HepG2 (cell line): ENCODE data around the gene MTOR. TPM values are rescaled to one million over a fixed set of nuclear protein-coding genes. Genes with fewer than 3 reads are reported as not detected.
A peak's percentile ranks its signal among the peaks of the same experiment; 100 is the strongest.

Source experiments
- CREM ChIP-seq, 2 experiments: sonication (generic) in 1 of 2; formaldehyde crosslinking in 1 of 2; IDR thresholded peaks; 2 replicates each; pipeline versions ENCODE4 v1.4.0 to v1.6.1; 2016 to 2020; ENCODE audit warnings: antibody characterized with exemption in 1 of 2, mild to moderate bottlenecking in 1 of 2, missing genetic modification reagents in 1 of 2
- FOXJ3 ChIP-seq: sonication (generic); formaldehyde crosslinking; IDR thresholded peaks from 2 replicates; pipeline ENCODE4 v1.4.0; 2020; ENCODE audit warnings: missing genetic modification reagents, mild to moderate bottlenecking, borderline replicate concordance
- HNRNPL ChIP-seq: fragments of 200-400 bp; formaldehyde crosslinking; IDR thresholded peaks from 2 replicates; pipeline ENCODE4 v1.6.1; 2017; ENCODE audit warnings: mild to moderate bottlenecking, low read depth, low read length
- KLF12 ChIP-seq: sonication (generic); formaldehyde crosslinking; IDR thresholded peaks from 2 replicates; pipeline ENCODE4 v1.4.0; 2020; ENCODE audit warnings: missing genetic modification reagents, borderline replicate concordance
- KLF6 ChIP-seq: IDR thresholded peaks from 2 replicates; pipeline ENCODE4 v1.8.0; 2016; ENCODE audit warnings: missing biosample characterization, missing genetic modification reagents
- MEIS1 ChIP-seq: sonication (generic); formaldehyde crosslinking; IDR thresholded peaks from 2 replicates; pipeline ENCODE4 v1.9.0; 2021; ENCODE audit warnings: mild to moderate bottlenecking, missing genetic modification reagents, moderate library complexity, borderline replicate concordance
- SIN3A ChIP-seq: IDR thresholded peaks from 2 replicates; pipeline ENCODE4 v1.6.1; 2011; ENCODE audit warnings: low read depth, mild to moderate bottlenecking, control low read depth, low read length, borderline replicate concordance
- ZIK1 ChIP-seq: sonication (generic); formaldehyde crosslinking; IDR thresholded peaks from 2 replicates; pipeline ENCODE4 v1.5.0; 2020; ENCODE audit warnings: mild to moderate bottlenecking, low read depth, missing genetic modification reagents, borderline replicate concordance
- ZNF567 ChIP-seq: sonication (generic); formaldehyde crosslinking; IDR thresholded peaks from 2 replicates; pipeline ENCODE4 v1.8.1; 2023; ENCODE audit warnings: mild to moderate bottlenecking, missing genetic modification reagents, borderline replicate concordance
- polyA plus RNA-seq, 8 experiments: library from polyadenylated mRNA; depleted of rRNA in 3 of 8; stranded (reverse) in 7 of 8; unstranded in 1 of 8; fragments of >200 nt; fragmentation: Illumina TruSeq in 4 of 8; extraction: Trizol in 4 of 8; gene quantifications; 2 replicates each; pipeline versions ENCODE4 v1.2.1 to v1.2.3, GENCODE V29; 2011 to 2016; ENCODE audit warnings: low read depth in 4 of 8, missing spikeins in 1 of 8, mixed read lengths in 1 of 8; ENCODE audit not compliant: insufficient read depth in 1 of 8
- total RNA-seq, 5 experiments: library from RNA; depleted of rRNA; stranded (reverse); fragments of >200 nt; fragmentation: Illumina TruSeq; extraction: Trizol; gene quantifications; 2 replicates each; pipeline ENCODE4 v1.2.3, GENCODE V29; 2016; ENCODE audit warnings: low read depth in 1 of 5
- TF ChIP-seq, protein P1 (sequence below): sonication (generic); formaldehyde crosslinking; IDR thresholded peaks from 2 replicates; pipeline ENCODE4 v1.4.0; 2020; ENCODE audit warnings: low read depth, missing genetic modification reagents
- TF ChIP-seq, protein P2 (sequence below): sonication (generic); formaldehyde crosslinking; IDR thresholded peaks from 2 replicates; pipeline ENCODE4 v1.4.0; 2020; ENCODE audit warnings: missing genetic modification reagents
- TF ChIP-seq, protein P3 (sequence below): sonication (generic); formaldehyde crosslinking; IDR thresholded peaks from 2 replicates; pipeline ENCODE4 v1.8.0; 2022; ENCODE audit warnings: low read depth, missing genetic modification reagents
- TF ChIP-seq, protein P4 (sequence below): sonication (generic); formaldehyde crosslinking; IDR thresholded peaks from 2 replicates; pipeline ENCODE4 v1.4.0; 2020; ENCODE audit warnings: mild to moderate bottlenecking, low read depth, missing genetic modification reagents
- TF ChIP-seq, protein P5 (sequence below): sonication (generic); formaldehyde crosslinking; IDR thresholded peaks from 2 replicates; pipeline ENCODE4 v1.4.0; 2020; ENCODE audit warnings: missing genetic modification reagents, mild to moderate bottlenecking, borderline replicate concordance

The MTOR gene
- total and polyA plus RNA-seq, 2 of the 13 experiments (the other 11 are each of a cell fraction or from before 2014, with no cell fraction given) = 24.6 to 34.6 TPM

DNA sequence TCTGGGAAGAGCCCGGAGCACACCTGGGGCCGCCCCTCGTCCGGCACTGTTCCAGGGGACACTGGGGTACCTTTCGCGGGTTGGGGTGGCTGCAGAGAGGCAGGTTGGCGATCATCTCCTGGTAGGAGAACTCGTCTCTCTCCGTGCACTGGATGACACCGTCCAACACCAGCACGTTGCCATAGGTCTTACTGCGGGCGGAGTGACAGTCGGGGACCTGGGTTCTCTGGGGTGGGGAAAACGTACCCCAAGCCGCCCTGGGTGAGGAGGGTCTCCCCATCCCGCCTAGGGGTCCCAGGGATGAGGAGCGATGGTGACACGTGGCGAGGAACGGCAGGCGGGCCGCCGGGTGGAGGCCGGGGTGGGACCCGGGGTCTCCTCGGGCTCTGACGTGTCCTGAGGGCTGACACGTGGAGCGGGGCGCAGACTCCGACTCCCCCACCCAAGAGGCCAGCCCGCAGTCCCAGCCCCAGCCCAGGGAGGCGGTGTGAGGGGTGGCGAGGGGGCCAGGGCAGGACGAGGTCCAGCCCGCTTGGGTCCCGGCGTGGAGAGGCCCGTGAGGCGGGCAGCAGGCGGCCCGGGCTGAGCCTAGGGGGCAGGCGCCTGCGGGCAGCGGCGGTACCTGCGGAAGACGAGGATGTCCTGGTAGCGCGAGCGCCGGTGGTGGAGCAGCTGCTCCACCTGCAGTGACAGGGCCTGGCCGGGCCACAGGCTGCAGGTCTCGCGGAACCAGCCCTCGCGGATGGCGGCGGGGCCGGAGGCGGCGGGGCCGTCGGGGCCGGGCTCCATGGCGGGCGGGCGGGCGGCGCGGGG is 203.0 kb downstream of the MTOR start (continued):
- TF ChIP-seq, protein P1, sequence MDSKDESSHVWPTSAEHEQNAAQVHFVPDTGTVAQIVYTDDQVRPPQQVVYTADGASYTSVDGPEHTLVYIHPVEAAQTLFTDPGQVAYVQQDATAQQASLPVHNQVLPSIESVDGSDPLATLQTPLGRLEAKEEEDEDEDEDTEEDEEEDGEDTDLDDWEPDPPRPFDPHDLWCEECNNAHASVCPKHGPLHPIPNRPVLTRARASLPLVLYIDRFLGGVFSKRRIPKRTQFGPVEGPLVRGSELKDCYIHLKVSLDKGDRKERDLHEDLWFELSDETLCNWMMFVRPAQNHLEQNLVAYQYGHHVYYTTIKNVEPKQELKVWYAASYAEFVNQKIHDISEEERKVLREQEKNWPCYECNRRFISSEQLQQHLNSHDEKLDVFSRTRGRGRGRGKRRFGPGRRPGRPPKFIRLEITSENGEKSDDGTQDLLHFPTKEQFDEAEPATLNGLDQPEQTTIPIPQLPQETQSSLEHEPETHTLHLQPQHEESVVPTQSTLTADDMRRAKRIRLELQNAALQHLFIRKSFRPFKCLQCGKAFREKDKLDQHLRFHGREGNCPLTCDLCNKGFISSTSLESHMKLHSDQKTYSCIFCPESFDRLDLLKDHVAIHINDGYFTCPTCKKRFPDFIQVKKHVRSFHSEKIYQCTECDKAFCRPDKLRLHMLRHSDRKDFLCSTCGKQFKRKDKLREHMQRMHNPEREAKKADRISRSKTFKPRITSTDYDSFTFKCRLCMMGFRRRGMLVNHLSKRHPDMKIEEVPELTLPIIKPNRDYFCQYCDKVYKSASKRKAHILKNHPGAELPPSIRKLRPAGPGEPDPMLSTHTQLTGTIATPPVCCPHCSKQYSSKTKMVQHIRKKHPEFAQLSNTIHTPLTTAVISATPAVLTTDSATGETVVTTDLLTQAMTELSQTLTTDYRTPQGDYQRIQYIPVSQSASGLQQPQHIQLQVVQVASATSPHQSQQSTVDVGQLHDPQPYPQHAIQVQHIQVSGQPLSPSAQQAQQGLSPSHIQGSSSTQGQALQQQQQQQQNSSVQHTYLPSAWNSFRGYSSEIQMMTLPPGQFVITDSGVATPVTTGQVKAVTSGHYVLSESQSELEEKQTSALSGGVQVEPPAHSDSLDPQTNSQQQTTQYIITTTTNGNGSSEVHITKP (CRISPR knock-in tag) = no peak
- TF ChIP-seq HNRNPL = no peak
- TF ChIP-seq, protein P2, sequence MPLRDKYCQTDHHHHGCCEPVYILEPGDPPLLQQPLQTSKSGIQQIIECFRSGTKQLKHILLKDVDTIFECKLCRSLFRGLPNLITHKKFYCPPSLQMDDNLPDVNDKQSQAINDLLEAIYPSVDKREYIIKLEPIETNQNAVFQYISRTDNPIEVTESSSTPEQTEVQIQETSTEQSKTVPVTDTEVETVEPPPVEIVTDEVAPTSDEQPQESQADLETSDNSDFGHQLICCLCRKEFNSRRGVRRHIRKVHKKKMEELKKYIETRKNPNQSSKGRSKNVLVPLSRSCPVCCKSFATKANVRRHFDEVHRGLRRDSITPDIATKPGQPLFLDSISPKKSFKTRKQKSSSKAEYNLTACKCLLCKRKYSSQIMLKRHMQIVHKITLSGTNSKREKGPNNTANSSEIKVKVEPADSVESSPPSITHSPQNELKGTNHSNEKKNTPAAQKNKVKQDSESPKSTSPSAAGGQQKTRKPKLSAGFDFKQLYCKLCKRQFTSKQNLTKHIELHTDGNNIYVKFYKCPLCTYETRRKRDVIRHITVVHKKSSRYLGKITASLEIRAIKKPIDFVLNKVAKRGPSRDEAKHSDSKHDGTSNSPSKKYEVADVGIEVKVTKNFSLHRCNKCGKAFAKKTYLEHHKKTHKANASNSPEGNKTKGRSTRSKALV = no peak
- TF ChIP-seq, protein P3, sequence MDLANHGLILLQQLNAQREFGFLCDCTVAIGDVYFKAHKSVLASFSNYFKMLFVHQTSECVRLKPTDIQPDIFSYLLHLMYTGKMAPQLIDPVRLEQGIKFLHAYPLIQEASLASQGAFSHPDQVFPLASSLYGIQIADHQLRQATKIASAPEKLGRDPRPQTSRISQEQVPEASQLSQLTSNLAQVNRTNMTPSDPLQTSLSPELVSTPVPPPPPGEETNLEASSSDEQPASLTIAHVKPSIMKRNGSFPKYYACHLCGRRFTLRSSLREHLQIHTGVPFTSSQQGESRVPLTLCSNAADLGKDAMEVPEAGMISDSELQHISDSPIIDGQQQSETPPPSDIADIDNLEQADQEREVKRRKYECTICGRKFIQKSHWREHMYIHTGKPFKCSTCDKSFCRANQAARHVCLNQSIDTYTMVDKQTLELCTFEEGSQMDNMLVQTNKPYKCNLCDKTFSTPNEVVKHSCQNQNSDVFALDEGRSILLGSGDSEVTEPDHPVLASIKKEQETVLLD (CRISPR knock-in tag) = no peak
- TF ChIP-seq, protein P4, sequence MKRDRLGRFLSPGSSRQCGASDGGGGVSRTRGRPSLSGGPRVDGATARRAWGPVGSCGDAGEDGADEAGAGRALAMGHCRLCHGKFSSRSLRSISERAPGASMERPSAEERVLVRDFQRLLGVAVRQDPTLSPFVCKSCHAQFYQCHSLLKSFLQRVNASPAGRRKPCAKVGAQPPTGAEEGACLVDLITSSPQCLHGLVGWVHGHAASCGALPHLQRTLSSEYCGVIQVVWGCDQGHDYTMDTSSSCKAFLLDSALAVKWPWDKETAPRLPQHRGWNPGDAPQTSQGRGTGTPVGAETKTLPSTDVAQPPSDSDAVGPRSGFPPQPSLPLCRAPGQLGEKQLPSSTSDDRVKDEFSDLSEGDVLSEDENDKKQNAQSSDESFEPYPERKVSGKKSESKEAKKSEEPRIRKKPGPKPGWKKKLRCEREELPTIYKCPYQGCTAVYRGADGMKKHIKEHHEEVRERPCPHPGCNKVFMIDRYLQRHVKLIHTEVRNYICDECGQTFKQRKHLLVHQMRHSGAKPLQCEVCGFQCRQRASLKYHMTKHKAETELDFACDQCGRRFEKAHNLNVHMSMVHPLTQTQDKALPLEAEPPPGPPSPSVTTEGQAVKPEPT (CRISPR knock-in tag) = no peak
- peak; percentile 18; the same call in 1 of the 2 replicates for TF ChIP-seq SIN3A
- TF ChIP-seq KLF6 (CRISPR knock-in tag) = peak; percentile 55; the same call in 1 of the 2 replicates
- no peak for TF ChIP-seq FOXJ3
- TF ChIP-seq ZNF567 (CRISPR knock-in tag) = no peak
- TF ChIP-seq, protein P5, sequence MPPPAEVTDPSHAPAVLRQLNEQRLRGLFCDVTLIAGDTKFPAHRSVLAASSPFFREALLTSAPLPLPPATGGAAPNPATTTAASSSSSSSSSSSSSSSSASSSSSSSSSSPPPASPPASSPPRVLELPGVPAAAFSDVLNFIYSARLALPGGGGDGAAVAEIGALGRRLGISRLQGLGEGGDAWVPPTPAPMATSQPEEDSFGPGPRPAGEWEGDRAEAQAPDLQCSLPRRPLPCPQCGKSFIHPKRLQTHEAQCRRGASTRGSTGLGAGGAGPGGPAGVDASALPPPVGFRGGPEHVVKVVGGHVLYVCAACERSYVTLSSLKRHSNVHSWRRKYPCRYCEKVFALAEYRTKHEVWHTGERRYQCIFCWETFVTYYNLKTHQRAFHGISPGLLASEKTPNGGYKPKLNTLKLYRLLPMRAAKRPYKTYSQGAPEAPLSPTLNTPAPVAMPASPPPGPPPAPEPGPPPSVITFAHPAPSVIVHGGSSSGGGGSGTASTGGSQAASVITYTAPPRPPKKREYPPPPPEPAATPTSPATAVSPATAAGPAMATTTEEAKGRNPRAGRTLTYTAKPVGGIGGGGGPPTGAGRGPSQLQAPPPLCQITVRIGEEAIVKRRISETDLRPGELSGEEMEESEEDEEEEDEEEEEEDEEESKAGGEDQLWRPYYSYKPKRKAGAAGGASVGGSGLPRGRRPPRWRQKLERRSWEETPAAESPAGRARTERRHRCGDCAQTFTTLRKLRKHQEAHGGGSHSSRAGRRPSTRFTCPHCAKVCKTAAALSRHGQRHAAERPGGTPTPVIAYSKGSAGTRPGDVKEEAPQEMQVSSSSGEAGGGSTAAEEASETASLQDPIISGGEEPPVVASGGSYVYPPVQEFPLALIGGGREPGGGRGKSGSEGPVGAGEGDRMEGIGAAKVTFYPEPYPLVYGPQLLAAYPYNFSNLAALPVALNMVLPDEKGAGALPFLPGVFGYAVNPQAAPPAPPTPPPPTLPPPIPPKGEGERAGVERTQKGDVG = no peak
- TF ChIP-seq KLF12 = no peak; the same call in 1 of the 2 replicates
- TF ChIP-seq CREM (IDR thresholded peaks at IDR 0.05) = no peak
- TF ChIP-seq CREM (CRISPR knock-in tag; IDR thresholded peaks at IDR 0.05) = no peak
- no peak for TF ChIP-seq ZIK1 (CRISPR knock-in tag)
- TF ChIP-seq MEIS1 (CRISPR knock-in tag) = no peak
